GM18508 (cell line): ENCODE data around the gene HLF.
A peak's percentile ranks its signal among the peaks of the same experiment; 100 is the strongest.

ENCODE experiments used
- ATAC-seq: cut with Tn5 transposase; IDR thresholded peaks from one replicate; pipeline ENCODE4 v1.9.1; 2021; ENCODE audit warnings: moderate number of reproducible peaks; ENCODE audit not compliant: insufficient read depth, unreplicated experiment

Gene HLF

DNA sequence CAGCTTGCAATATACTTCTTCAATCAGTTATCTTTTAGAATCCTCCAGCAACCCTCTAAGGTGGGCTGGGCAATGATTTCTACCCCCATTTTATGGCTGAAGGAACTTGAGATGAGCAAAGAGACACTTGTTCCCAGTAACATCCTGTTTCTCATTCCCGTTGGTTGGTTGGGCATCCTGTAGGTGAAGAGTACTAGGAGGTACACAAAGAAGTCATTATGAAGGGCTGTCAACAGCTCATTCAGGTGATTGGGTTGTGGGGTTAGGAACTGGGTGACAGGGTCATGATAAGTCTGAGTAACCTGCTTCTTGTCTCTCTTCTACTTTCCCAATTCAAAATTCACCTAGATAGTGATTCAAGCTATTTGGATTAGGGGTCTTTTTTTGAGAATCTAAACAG, 80.4 kb downstream of the HLF start:
- ATAC-seq = no peak

DNA sequence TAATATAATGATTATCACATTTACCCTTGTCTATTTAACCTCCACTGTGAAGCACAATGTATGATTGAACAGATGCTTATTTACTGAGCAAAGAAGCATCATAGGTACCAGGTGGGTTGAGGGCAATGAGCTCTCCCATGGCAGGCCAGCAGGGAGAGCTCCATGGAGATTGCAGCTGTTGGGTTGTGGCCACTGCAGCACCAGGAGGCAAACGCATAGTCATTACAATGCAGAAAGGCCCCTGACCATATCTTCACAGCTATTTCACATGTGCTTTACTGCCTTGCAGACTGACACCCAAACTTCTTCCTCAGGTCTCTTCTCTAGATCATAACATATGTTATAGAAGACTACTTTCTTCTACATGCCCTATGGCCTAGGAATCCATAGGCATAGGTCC, 81.9 kb downstream of the HLF start:
- ATAC-seq = no peak

DNA sequence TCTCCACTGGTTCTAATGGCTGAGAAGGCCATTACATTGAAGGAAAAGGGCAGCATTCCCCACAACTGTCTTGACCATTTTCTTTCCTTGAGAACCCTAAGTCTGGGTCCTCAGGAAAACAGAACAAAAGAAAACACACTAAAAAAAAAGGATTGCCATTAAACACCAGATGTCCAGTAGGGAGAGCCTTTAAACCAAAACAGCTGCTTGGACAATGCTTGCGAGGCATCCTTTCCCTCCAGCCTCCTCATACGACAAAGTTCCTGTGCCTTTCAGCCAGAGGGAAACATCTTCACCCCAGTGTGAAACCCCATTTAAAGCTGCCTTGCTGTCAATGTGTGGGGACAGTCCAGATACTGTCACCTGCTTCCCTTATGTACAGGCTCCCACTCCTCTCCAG, 82.6 kb downstream of the HLF start:
- ATAC-seq = no peak

- no peak for ATAC-seq
These were observed 84.1 kb downstream of the HLF start for GRCh38 chr17:55348749-55349354.

- no peak for ATAC-seq
These were observed 86.1 kb downstream of the HLF start for GRCh38 chr17:55350825-55351205.

DNA sequence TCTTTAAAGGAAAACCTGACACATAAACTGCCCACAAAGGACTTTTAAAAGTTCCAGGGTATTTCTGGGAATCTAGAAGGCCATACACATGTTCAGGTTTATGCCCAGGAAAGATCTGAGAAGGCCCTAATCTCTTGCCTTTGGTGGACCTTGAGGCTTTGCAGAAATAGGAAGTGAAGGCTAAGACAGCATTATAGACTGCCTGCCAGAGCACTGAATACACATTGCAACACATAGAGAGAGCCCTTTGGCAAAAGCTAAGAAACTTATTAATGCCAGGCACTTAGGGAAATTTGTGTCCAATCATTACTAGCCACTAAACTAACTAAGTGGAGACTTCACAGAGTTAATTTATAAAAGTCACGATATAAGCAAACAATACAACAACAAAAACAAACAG, 86.5 kb downstream of the HLF start:
- no peak for ATAC-seq

GRCh38 chr17:55354010-55354409, 89.2 kb downstream of the HLF start:
- ATAC-seq = no peak

DNA sequence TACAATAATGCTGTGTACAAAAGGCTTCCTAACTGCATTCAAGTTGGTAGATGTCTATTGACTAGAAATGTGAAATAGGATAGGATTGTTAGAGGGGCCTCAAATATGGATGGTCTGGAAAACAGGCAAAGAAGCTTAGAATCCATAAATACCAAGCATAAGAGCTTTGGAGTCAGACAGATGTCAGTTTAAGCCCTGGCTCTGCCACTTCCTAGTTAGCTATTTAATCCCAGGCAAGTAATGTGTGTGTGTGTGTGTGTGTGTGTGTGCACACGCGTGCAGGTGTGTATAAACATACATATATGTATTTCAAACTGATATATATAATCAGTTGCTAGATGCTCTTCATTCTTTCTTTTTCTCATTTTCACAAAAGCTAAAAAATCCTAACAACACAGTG, 90.2 kb downstream of the HLF start:
- no peak for ATAC-seq

GRCh38 chr17:55356434-55357328, 91.9 kb downstream of the HLF start:
- ATAC-seq = peak; percentile 92

DNA sequence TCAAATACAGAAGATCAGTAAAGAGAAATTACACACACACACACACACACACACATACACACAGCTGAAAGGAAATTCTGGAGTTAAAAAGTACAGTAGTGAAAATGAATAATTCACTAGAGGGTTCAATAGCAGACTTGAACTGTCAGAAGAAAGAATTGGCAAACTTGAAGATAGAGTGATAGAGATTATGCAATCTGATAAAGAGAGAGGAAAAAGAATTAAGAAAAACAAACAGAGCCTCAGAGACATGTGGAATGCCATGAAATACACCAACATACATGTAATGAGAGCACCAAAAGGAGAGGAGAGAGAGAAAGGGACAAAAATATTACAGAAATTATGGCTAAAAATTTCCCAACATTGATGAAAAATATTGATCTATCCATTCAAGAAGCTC, 96.2 kb downstream of the HLF start:
- no peak for ATAC-seq

GRCh38 chr17:55363033-55363432, 98.3 kb downstream of the HLF start:
- ATAC-seq = no peak

- ATAC-seq = no peak
These were observed 101.3 kb downstream of the HLF start for GRCh38 chr17:55366020-55366481.

GRCh38 chr17:55368706-55369105, 103.9 kb downstream of the HLF start:
- ATAC-seq = no peak
